ENCODE results near the gene EDAR.

EDAR gene

DNA sequence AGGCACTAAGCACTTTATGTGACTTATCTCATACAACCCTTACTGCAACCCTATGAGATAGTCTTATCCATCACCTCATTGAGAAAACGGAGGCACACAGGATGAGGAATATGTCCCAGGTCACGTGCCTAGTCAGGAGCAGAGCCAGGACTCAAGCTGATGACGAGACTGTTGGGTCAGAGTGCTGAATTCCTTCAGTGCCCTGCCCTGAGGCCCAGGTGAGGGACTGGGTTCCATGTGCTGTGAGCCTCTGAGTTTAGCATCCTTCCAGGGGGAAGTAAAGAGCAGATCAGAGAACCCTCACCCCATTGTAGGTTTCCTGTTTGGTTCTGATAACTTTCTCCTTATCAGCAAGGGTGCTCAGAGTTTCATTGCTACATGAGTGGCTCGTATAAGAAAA, 11.7 kb upstream of the EDAR start:
- DNase-seq: no peak

DNA sequence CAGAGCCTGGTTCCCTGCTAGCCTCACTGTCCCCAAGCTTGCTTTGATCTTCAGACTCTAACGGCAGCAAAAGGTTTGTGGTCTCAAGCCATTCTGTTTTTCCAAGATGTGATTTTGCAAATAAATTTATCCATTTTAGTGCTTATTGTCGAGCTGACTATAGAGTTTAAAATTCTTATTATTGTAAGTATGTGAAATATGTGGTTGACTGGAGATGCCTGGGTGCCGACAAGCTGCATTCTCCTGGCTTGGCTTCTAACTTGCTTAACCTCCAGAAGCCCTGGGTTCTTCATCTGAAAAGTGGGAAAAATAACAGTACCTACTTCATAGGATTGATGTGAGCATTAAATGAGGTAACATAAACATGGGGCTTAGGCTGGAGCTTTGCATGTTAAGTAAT, 9.9 kb upstream of the EDAR start:
- no peak for DNase-seq

DNA sequence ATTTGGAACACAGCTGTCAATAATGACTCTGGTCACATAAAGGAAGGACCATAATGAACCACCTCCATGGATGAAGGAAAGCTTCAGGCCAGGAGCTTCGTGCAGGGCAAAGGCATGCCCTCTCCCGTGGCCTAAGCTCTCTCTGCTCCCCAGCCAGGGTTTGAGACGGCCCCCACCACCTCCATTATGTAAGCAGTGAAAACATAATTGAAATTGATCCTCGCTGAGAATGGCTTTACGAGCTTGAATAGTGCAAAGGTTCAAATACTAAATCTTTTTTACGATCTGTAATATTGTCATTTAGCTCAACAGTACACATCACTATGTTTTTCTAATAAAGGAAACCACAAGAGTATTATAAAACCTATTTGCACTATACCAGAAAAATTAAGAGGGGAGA, 5.2 kb upstream of the EDAR start:
- no peak for DNase-seq

DNA sequence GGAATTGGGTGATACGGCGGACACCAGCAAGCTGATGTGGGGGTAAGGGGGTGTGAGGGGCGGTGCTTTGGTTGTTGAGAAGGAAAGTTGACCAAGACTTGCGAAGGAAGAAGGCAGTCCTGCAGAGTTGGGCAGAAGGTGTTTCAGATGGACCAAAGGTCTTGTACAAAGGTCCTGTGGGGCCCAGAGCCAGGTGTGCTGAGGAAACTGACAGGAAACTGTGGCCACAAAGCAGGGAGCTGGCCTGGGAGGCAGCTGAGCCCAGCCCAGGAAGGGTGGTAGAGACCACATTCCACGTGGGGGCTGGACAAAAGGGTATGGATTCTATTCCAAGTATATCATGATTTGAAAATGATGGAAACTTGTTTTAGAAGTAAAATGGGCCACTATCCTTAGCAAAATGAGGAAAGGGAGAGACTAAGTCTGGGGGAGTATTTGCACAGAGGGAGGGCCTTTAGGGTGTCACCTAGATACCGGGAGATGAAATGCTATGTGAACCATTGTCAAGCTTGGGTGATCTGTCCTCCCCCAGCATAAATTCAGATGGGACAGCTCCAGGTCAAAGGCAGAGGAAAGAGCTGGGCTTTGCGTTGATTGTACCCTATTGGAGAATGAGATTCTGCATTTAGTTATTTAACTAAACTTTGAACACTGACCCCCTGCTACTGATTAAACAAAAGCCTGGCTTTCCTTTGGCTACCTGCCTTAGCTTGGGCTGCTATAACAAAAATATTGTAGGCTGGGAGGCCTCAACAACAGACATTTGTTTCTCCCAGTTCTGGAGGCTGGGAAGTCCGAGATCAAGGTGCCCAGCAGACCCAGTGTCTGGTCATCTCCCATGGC, 4.3 kb upstream of the EDAR start:
- DNase-seq: no peak

DNA sequence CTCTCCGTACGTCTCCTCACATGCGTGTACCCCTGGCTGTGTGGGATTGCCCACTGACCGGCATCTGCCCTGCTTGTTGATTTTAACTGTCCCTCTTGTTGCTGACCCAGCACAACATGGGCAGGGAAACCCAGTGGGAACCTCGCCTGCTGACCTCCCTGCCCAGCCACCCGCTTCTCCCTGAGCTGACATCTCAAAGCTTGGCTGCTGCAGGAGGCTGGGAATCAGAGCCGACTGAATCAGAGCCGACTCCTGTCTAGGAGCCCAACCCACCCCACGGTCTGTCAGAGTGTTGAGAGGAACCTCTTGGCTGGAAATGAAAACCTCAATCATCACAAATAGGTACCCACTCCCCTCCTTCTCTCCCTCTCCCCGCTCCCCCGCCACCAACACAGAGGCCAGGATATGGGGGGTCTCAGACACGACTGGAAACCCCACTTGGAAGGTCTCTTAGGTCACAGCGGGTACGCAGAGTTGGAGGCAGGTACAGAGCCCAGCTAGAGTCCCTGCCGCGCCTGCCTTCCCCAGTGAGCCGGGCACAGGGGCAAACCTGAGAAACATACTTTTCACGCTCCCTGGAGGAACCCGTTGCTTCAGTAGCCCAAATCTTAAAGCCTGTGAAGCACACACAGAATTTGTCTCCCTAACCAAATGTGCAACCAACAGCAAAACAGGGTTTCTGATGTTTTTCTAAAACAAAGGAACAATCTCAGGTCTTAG, 784 bp downstream of the EDAR start:
- DNase-seq: no peak

DNA sequence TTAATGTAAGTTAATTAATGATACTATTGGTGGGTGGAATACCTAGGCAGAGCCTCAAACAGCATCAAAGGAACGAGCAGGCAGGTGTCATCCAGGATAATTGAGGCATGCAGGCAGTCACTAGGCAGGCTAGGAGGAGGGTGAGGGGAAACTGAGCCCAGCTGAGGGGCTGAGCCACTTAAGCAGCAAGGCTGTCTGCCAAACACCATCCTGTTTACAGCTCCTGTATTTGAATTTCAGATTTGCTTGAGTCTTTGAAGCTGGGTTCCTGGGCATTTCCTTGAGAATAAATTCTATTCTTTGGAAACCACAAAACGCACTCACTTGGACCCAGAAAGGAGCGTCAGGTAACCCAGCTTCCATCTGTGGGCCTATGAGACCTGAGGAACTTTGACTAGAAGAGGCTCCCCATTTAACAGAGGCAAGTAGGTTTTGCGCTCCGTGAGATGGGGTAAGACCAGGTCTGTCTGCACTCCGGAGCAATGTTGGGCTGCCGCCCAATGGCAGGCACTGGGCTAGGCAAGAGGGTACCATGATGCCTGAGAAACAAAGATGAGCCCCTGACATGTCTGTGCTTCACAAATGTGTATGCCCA, 2.0 kb downstream of the EDAR start:
- DNase-seq: no peak

DNA sequence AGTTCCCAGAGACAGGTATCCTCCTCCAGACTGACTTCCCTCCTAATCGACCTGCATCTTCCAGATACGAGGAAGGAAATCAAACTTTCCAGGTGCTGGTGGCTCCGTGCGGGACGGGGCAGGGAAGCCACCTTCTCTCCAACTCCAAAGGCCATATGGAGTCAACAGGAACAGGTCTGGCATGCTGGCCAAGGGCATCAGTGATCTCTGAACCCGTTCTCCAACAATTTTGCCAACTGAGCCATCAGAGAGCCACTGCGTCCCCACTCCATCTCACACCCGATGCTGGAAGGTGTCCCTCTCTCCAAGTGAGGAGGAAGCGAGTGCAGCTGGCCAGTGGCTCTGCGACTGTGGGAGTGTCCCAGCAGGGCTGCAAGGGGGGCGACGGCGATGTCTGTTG, 5.4 kb downstream of the EDAR start:
- no peak for DNase-seq

DNA sequence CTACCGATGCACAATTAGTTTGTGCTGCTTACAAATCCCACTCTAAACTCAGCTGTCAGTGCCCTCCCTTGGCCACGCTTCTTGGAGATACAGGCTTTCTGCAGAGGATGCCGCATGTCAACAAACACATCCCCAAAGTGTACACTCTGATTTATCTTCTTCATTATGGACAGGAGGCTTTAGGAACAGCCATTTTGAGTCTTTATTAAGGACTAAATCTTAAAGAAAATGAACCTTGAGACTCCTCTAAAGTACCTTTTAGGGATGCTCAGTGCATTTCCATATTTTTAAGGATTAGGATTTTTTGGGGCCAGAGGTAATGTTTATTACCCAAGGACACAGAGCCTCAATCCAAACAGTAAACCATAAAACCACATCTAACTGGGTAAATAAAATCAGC, 6.0 kb downstream of the EDAR start:
- DNase-seq: no peak

DNA sequence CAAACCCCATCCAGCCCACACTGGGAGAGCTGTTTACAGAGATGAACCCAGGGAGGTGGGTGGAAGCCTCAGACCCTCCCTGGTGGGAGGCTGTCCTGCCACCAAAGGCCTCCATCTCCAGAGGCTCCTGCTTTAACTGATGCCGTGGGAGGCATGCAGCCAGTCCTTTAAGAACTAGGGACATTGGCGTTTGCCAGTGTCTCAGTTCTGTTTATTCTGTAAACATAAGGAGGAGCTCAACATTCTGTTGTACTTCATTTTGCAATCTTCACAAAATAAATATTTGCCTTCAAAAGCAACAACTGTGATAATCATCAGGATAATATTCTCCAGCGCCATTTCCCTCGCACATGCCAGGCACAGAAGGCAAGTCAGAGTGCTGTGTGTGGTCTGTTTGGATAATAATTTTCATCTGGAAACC, 6.8 kb downstream of the EDAR start:
- DNase-seq: no peak

DNA sequence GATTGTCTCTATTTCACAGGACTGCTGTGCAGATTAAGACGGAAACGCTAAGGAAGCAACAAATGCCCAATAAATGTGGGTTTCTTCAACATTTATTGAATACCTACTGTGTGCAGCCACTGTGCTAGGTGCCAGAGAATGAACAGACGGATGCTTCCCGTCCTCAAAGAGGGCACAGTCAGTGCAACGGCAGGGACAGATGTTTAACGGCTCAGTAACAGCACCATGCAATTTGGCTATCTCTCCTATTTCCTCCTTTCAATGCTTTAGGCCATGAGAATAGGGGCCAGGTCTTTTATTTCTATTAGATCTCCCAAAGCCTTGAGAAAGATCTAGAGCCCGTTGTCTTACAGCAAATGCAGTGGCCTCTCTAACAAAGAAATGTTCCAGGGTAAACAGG, 7.2 kb downstream of the EDAR start:
- DNase-seq: no peak

DNA sequence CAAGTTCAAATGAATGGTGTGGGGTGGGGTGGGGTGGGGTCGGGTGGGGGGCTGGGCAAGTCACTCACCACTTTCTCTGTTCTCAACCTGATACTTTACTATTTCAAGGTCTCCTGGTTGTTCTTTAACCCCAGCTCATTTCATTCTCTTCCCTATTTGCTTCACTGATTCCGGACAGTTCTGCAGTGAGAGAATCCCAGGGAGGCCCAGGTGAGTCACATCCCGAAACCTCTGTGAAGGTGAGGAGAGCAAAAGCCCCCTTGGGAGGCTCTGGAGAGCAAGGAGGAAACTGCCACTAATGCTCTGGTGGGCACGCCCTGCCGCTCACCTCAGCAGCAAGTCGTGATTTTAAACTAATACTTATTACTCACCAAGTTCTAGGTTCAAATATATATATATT, 8.9 kb downstream of the EDAR start:
- no peak for DNase-seq

DNA sequence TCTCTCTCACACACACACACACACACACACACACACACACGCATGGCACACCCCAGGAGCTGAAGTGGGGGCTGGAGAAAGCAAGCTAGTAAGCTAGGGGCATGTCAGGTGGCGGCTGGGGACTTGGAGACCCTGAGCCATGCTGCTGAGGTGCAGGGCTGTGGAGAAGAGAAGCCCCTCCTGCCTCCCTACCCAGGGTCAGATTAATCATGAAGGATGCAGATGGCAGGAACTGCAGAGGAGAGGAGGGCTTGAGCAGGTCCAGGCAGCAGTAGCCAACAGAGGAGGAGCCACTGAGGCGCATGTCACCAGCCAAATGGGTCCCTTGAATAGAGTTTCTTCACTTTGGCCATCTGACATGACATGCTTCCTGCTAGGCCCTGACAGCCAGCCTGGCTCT, 9.6 kb downstream of the EDAR start:
- no peak for DNase-seq

DNA sequence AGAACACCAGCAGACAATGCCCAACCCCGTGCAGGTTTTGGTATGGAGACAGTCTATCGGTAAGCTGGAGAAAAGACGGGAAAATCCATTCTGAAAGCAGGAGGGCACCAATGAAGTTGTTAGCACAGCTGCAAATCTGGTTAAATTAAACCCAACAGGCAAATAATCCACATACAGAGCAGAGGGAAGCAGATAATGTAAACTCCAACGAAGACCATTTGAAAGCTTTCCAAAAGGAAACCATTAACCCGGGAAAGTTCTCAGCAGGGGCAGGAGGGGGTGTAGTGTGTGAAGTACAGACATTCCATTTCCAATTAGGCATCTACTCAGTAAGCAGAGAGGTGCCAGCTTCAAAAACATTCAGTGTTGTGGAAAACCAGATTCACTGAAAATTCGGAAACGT, 10.3 kb downstream of the EDAR start:
- no peak for DNase-seq

DNA sequence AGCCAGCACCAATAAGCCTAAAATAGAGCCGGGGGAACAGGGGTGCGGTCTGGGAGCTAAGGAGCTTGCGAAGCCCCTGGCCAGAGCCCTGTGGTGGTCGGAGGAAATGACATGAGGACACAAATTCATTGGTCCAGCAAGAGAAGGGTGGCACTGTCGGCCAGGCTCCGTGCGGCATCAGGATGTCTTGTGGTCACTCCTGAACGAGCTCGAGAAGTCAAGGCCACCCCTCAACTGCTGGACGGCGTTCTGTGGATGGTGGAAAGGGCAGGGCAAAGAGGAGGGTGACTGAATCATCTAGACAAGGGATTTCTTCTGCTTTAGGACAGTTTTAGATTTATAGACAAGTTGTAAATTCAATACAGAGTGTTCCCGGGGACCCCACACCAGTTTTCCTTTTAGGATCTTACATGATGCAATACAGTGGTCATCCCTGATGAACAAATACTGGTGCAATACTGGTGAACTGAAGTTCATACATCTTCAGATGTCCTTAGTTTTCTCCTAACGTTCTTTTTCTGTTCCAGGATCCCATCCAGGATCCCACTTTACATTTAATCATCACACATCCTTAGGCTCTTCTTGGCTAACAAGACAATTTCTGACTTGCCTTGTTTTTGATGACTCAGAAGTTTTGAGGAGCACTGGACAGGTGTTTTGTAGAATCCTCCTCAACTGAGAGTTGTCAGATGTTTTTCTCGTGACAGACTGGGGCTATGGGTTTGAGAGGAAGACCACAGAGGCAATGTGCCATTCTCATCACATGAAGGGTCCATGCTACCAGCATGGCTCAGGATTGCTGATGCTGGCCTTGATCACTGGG, 13.2 kb downstream of the EDAR start:
- DNase-seq: no peak

DNA sequence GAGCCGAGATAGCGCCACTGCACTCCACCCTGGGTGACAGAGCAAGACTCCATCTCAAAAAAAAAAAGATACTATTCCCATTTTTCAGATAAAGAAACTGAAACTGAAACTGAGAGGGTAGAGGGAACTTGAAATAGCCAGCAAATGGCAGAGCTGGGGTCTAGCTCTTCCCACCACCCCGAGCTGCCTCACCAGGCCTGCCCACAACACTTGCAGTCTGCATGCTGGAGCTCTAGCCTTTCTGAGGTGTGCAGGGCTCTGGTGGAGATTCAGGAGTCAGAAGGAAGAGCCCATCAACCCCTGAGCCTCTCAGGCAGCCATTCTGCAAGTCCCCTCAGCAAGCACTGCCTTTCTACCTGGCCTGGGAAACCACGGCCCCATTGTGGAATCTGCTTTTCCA, 14.3 kb downstream of the EDAR start:
- DNase-seq: no peak

DNA sequence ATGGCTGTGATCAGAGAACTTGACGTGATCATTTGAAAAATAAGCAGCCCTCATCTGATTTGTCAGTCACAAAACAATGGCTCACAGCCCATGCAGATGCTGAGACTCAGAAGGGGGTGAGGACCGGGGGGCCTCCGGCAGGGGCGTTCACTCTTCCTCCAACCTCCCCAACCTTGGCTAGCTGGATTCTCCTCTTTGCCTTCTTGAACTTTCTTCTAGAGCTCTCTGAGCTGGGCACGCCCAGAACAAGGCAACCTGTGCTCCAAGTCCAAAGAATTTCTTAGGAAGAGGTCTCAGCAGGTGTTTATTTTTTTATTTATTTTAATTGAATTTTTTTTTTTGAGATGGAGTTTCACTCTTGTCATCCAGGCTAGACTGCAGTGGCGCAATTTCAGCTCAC, 16.4 kb downstream of the EDAR start:
- DNase-seq: no peak

DNA sequence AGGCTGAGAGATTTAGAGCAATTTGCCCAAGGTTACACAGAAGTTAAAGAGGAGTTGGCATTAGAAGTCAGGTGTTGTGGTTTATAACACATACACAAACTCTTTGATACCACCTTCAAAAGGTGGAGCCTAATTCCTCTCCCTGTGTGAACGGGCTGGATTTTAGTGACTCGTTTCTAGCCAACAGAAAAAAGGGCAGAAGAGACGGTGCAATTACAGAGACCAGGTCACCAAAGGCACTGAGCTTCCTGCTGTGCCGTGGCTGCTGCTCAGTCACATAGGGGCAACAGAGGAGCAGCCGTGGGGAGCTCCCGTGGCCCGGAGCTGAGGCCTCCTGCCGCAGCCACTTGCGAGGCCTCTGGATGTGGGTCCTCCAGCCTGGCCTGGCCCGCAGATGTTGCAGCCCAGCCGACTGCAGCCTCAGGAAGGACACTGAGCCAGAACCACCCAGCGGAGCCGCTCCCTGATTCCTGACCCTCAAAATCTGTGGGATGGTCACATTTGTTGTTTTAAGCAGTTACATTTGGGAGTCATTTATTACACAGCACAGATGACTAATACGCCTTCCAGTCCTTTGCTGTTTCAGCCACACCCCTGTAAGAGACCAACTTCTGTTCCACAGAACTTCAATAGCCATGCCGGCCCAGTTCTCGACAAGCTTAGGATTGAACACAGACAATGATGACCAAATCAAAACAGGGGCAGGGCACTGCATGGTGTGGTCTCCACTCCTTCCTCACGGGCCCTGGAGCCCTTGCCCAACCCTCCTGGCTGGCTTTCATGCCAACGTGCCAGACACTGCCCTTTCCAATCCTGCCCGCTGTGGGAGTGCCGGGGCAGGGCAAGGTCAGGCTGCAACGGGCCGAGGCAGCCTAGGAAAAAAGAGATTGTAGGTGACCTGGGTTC, 17.1 kb downstream of the EDAR start:
- DNase-seq: no peak

DNA sequence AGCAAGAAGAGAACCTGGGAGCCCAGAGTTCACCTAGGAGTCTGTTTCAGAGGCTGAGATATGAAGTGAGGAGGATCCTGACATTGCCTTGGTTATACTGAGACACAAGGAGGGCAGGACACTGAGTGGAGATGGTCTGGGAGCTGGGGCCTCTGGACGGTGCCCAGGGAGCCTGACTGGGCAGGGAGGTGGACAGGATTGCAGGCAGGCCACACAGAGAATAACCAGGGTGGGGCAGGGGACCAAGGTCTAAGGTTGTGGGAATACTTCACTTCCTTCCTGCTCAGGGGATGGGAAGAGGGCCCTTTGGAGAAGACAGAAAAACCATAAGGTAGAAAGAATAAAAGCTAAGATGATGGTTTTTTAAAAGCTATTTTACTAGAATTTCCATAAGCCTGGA, 18.7 kb downstream of the EDAR start:
- DNase-seq: no peak

DNA sequence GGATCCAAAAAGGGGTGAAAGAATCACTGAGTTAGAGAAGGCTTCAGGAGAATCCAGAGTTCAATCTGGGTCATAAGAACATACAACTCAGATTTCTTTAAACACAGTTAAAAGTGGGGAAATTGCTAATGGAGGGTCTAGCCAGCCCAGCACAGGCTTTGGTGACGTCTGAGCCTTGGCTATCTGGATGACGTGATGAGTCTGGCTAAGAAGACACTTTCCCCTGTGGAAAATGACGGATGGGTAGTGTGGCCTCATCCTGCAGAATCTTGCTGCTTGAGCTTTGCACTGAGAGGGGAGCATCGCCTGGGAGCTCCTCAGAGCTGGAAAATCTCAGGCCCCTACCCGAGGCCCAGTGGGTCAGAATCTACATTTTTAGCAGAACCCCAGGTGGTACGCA, 19.2 kb downstream of the EDAR start:
- DNase-seq: no peak

DNA sequence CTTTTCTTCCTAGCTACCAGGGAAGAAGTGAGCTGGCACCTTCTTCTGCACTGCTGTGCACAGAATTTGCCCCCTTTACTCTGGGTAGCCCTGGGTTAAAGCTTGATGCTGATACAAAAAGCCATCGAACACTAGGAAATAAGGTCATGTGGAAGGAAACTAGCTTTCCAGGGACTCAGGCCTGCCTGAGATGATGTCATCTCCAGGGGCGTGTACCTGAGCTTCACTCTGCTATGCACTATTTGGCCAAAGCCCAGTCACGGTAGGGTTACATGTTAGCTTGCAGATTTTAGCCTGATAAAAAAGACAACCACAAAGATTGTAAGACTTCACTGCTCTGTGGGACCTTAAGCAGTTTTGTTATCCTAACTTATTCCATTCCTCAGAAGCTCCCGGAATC, 20.4 kb downstream of the EDAR start:
- DNase-seq: no peak

DNA sequence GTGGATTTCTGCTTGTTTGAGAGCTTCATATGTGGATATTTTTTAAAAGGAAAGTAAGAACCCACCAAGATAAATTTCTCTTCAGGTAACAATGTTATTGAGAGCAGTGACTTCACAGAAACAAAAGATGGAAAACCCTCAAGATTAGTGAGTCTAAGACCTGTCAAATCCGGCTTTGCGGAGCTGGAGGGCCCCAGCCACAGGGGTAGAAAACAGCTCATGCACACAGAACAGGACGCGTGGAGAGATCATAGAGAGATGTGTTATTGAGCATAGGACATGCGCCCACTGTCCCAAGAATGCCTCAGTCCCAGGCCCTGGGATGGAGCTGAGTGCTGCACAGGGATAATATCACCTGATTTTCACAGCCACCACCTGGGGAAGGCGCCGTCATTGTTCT, 21.3 kb downstream of the EDAR start:
- DNase-seq: no peak

Measured in right hindlimb (tissue), 1 donor.